ENCODE measurements around the gene KLK1.
A peak's percentile ranks its signal among the peaks of the same experiment; 100 is the strongest.

The KLK1 gene

DNA sequence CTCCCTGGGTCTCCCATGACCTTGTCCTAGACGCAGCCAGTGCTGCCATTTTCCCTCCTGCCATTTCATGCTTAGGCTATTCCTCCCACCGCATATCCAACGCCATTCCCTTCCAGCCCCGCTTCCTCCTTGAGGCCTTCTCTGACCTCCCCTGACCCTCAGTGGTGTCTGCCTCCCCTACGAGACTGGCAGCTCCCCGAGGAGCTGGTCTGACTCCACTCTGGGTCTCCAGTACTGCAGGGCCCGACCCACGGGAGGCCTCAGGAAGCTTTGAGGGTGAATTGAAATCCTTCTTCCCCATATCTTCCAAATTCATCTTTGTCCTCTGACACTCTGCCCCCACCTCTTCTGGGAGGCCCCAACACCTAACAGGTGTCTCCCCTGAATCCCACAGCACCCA is 9.1 kb upstream of the KLK1 start:
- Mint-ChIP-seq H3K4me3 (no peak overlapping the region), H3K36me3 (ENCODE audit: insufficient read depth) (peaks cover 4% of the 10 kb centered on the region), H3K9me3 (no peaks in the 10 kb centered on the region), H3K4me1 (ENCODE audit: low read depth in 2 of 2) (peaks cover 11 to 13% of the 10 kb centered on the region in 2 donors), H3K27me3 (peaks cover 66 to 77% of the 10 kb centered on the region in 2 donors), H3K27ac (no peak overlapping the region)
- no peak for ATAC-seq (replicated peaks)
- DNase-seq = no peak

DNA sequence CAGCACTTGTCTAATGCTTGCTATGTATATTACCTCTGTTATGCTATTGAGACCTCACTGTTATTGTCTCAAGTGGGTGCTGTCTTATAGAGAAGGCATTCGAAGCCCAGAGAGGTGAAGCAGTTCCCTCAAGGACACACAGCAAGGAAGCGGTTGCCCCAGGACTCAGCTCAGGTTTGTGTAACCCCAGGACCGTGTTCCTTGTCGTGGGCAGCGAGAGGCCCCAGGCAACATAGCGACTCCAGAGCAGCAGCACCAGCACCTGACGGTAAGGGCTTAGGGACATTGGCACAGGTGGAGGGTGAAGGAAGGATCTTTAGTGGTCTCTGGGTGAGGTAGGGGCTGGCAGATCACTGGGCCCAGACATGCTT is 7.4 kb upstream of the KLK1 start:
- Mint-ChIP-seq H3K4me1 (ENCODE audit: low read depth in 2 of 2) (peaks cover 2 to 5% of the 10 kb centered on the region in 2 donors), H3K27ac (no peak overlapping the region), H3K27me3 (peaks cover 63 to 77% of the 10 kb centered on the region in 2 donors)

DNA sequence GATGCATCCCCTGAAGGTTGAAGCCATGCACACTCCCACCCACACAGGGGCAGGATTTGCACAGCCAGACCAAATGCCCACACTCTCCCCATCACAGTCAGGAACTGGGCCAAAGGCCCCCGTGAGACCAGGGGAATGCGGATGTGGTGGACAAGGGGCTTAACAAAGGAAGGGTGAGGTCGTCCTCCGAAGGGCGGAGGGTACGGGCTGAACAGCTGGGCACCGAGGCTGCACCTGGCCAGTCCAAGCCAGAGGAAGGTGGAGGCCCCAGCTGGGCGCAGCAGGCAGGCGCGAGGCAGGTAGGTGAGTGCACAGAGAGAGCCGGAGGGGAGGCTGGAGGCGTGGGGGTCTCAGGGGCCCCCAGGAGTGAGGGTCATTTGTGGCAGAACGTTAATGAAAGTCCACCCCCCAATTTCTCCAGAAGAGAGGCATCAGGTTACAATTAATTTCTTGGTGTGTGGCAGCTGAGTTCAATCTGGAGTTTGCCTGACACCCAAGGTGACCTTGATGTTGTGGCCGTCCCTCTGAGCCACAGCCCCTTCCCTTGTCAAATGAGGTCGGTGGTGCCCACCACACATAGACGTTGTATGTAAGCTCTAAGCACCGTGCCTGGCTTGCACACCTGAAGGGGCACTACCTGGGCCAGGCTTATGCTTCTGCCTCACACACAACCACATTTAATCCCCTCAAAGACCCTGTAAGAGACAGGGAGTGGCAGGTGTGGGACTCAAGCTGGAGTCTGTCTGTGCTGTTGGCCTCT is 6.9 kb upstream of the KLK1 start:
- H3K27me3 Mint-ChIP-seq = peaks cover 65 to 76% of the 10 kb centered on the region in 2 donors
- no peak overlapping the region for H3K27ac Mint-ChIP-seq
- no peaks in the 10 kb centered on the region for H3K9me3 Mint-ChIP-seq
- peaks cover 1 to 3% of the 10 kb centered on the region in 2 donors for H3K4me1 Mint-ChIP-seq (ENCODE audit: low read depth in 2 of 2)
- H3K36me3 Mint-ChIP-seq (ENCODE audit: insufficient read depth) = no peaks in the 10 kb centered on the region
- ATAC-seq (replicated peaks) (no peak), DNase-seq (no peak)
- H3K4me3 Mint-ChIP-seq = no peak overlapping the region

More for the DNA sequence above, 7.4 kb upstream of the KLK1 start:
- no peaks in the 10 kb centered on the region for H3K36me3 Mint-ChIP-seq (ENCODE audit: insufficient read depth)
- ATAC-seq (replicated peaks) = no peak
- no peak for DNase-seq
- H3K4me3 Mint-ChIP-seq = no peak overlapping the region
- no peaks in the 10 kb centered on the region for H3K9me3 Mint-ChIP-seq

DNA sequence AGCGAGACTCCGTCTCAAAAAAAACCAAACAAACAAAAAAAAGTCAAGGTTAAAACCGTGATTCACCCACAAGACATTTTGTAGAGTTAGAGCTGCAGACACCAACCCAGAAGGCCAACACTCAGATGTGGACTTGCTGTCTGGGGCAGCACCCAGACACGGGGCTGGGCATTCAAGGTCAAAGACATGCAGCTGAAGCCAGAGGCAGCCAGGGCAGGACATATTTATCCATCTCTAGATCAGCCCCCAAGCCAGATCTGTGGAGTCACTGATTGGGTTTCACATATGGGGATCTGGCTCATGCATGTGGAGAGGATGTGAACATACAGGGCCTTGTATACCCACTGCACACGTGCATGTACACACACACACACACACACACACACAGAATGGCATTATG is 6.2 kb upstream of the KLK1 start:
- DNase-seq = no peak
- H3K9me3 Mint-ChIP-seq = no peaks in the 10 kb centered on the region
- H3K27me3 Mint-ChIP-seq = peaks cover 59 to 73% of the 10 kb centered on the region in 2 donors
- no peak overlapping the region for H3K27ac Mint-ChIP-seq
- no peak for ATAC-seq (replicated peaks)
- no peaks in the 10 kb centered on the region for H3K4me1 Mint-ChIP-seq (ENCODE audit: low read depth in 2 of 2)
- no peaks in the 10 kb centered on the region for H3K36me3 Mint-ChIP-seq (ENCODE audit: insufficient read depth)
- no peak overlapping the region for H3K4me3 Mint-ChIP-seq

DNA sequence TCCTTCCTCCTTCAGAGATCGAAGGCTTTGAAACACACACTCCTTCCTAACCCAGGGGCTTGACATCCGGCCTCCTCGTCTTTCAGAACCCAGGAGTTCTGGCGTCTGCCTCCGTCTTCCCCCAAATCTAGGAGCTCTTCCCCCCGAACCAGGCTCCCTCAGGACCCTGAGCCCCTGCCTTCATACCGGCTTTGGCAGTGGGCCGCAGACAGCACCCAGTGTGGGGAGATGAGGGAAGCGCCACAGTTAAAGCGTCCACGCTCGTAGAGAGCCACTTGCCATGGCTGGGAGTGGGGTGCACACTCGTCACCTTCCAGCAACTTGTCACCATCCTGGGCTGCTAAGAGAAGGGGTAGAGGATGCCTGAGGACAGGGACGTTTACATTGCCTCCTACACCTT is 3.9 kb upstream of the KLK1 start:
- Mint-ChIP-seq H3K36me3 (ENCODE audit: insufficient read depth) (no peaks in the 10 kb centered on the region), H3K4me3 (no peak overlapping the region), H3K4me1 (ENCODE audit: low read depth in 2 of 2) (no peaks in the 10 kb centered on the region), H3K27me3 (peaks cover 52 to 68% of the 10 kb centered on the region in 2 donors), H3K9me3 (no peaks in the 10 kb centered on the region), H3K27ac (no peak overlapping the region)
- ATAC-seq (replicated peaks) (no peak), DNase-seq (no peak)

DNA sequence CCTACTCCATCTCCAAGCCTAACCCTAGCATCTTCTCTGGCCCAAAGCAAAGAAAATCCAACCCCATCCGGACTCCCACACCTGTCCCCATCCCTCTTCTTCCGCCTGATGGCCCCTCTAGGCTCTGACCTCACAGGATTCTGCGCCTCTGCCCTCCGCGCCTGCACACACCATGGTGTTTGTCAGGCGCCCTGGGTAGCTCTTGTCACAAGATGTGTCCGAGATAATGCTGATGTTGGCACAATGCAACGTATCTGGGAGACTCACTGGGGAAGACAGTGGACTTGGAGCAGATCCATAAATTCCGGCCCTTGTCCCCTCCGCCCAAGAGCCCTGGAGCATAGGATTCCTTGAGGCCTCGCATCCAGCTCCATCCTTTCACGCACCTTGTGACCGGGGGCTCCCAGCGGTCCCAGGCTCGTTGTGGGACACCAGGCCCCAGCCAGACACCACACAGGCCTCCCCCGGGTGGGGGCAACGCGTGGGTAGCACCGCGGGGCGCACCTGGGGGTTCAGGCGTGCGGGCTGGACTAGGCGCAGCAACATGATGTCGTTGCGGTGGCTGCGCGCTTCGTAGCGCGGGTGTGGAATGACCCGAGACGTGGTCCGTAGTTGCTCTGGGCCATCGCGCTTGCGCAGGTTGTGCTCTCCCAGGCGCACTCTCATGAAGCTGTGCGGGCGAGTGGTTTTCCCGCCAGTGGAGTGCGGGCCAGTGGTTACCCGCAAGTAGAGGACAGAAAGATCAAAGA is 3.1 kb upstream of the KLK1 start:
- Mint-ChIP-seq H3K9me3 (no peaks in the 10 kb centered on the region), H3K27me3 (peaks cover 52 to 68% of the 10 kb centered on the region in 2 donors), H3K4me1 (ENCODE audit: low read depth in 2 of 2) (no peaks in the 10 kb centered on the region), H3K27ac (no peak overlapping the region), H3K4me3 (no peak overlapping the region), H3K36me3 (ENCODE audit: insufficient read depth) (no peaks in the 10 kb centered on the region)
- no peak for DNase-seq
- ATAC-seq (replicated peaks) = no peak

DNA sequence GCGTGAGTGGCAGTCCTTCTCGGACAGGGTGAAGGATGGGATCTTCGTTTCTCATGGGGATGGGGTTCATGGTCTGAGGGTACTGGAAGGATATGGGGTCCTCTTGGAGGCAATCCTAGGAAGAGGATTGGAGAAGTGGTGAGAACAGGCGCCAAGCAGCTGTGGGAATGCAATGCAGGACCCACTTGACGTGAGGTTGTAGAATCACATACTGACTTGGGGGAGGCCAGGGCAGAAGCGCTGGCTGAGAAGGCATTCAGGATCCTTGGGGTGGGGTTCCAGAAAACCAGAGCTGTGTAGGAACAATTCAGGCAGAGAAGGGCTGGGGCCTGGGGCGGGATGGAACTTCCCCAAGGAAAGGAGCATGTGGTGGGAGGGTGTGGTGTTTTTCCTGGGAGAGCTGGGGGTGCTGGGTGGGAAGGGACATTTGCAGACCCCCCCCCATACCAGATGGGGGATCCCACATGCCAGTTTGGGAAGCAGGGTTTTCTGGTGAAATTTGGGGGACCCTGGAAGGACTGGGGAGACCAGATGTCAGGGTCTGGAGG is 852 bp downstream of the KLK1 start:
- Mint-ChIP-seq H3K9me3 (no peaks in the 10 kb centered on the region), H3K27ac (no peak overlapping the region)

DNA sequence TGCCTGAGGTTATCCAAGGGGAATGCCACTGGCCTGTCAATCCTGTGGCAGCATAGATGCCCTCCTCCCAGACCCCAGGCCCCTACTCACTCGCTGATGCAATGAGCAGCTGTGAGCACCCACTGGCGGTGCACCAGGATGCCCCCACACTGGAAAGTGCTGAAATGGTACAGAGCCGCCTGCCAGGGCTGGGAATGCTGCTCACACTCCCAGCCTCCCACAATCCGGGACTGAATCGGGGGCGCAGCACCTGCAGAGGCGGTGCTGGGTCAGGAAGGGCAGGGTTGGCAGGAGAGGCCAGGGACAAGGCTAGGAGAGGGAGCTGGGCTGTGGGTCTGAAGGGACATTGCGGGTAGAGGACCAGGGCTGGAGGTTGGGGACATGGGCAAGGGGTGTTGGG is 2.0 kb downstream of the KLK1 start:
- no peak for DNase-seq
- peaks cover 69 to 80% of the 10 kb centered on the region in 2 donors for H3K27me3 Mint-ChIP-seq

More for the DNA sequence above, 852 bp downstream of the KLK1 start:
- no peak for DNase-seq
- H3K36me3 Mint-ChIP-seq (ENCODE audit: insufficient read depth) = peaks cover 4% of the 10 kb centered on the region
- peaks cover 8 to 15% of the 10 kb centered on the region in 2 donors for H3K4me1 Mint-ChIP-seq (ENCODE audit: low read depth in 2 of 2)
- no peak overlapping the region for H3K4me3 Mint-ChIP-seq
- no peak for ATAC-seq (replicated peaks)
- H3K27me3 Mint-ChIP-seq = peaks cover 66 to 80% of the 10 kb centered on the region in 2 donors

DNA sequence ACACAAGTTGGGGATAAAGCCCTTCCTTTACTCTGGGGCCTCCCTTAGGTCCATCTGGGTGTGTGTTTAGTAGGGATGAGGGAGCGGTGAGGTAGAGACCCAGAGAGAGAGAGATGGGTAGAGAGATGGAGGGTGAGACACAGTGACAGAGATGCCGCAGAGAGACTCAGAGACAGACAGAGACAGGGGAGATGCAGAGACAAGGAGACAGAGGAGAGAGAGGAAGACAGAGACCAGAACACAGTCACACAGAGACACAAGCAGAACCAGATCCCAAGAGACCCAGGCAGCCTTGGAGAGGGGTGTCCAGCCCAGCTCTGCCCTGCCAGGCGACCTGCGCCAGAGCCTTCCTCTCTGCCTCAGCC is 2.4 kb downstream of the KLK1 start:
- Mint-ChIP-seq H3K36me3 (ENCODE audit: insufficient read depth) (peaks cover 4% of the 10 kb centered on the region), H3K27ac (no peak overlapping the region), H3K27me3 (peaks cover 70 to 80% of the 10 kb centered on the region in 2 donors), H3K4me3 (no peak overlapping the region), H3K4me1 (ENCODE audit: low read depth in 2 of 2) (peaks cover 8 to 17% of the 10 kb centered on the region in 2 donors), H3K9me3 (no peaks in the 10 kb centered on the region)
- no peak for DNase-seq
- ATAC-seq (replicated peaks) = no peak

More for the DNA sequence above, 2.0 kb downstream of the KLK1 start:
- peaks cover 4% of the 10 kb centered on the region for H3K36me3 Mint-ChIP-seq (ENCODE audit: insufficient read depth)
- no peak for ATAC-seq (replicated peaks)
- H3K9me3 Mint-ChIP-seq = no peaks in the 10 kb centered on the region
- no peak overlapping the region for H3K27ac Mint-ChIP-seq
- peaks cover 8 to 17% of the 10 kb centered on the region in 2 donors for H3K4me1 Mint-ChIP-seq (ENCODE audit: low read depth in 2 of 2)
- no peak overlapping the region for H3K4me3 Mint-ChIP-seq

DNA sequence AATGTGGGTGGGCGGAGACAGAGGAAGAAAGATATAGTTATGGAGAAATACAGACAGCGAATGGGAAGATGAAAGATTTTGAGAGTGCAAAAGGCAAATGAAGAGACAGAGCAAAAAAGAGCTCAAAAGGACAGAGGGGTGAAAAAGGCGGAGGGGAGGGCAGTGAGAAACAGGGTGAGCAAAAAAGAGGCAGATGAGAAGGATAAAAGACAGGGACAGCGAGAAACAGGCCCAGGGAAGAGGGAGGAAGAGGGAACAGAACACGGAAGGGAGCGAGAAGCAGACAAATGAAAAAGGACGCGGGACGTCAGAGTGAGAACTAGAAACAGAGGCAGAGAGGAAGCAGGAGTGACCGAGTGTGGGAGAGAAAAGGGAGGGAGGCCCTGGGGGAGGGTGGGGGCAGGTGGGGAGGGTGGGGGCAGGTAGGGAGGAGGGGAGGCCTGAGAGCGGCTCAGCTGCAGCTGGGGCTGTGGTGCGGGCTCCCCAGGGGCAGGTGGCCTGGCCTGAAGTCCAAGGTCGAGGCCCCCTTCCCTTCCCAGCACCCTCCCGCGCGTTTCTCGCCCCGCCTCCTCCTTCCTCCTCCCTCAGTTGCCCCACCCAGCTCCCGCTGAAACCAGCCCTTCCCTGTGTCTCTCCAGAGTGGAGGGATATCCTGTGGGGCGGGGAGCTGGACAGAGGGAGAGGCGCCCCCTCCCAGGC is 2.9 kb downstream of the KLK1 start:
- no peak for ATAC-seq (replicated peaks)
- Mint-ChIP-seq H3K36me3 (ENCODE audit: insufficient read depth) (peaks cover 4% of the 10 kb centered on the region), H3K4me3 (peak overlapping the region; percentile 5 to 26), H3K9me3 (no peaks in the 10 kb centered on the region), H3K27ac (no peak overlapping the region), H3K27me3 (peaks cover 69 to 80% of the 10 kb centered on the region in 2 donors), H3K4me1 (ENCODE audit: low read depth in 2 of 2) (peaks cover 8 to 17% of the 10 kb centered on the region in 2 donors)
- no peak for DNase-seq

DNA sequence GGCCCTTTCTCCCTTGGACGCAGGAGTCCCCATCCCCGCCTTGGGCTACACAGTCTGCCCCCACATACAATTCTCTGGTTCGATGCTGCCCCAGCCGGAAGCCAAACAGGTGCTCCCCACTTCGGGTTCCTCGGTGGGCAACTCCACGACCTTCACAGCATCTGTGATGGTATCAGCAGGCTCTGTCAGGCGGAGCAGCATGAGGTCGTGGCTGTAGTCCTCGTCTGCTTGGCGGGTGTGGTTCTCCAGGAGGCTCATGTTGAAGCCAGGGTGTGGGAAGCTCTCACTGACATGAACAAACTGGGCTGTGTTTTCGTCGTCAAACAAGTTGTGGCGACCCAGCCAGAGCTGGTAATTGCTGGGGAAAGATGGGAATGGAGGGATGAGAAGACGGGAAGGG is 3.5 kb downstream of the KLK1 start:
- ATAC-seq (replicated peaks) (no peak), DNase-seq (no peak)
- Mint-ChIP-seq H3K4me3 (peak overlapping the region; percentile 5 to 26), H3K36me3 (ENCODE audit: insufficient read depth) (peaks cover 4% of the 10 kb centered on the region), H3K9me3 (no peaks in the 10 kb centered on the region), H3K4me1 (ENCODE audit: low read depth in 2 of 2) (peaks cover 8 to 17% of the 10 kb centered on the region in 2 donors), H3K27ac (no peak overlapping the region), H3K27me3 (peaks cover 75 to 85% of the 10 kb centered on the region in 2 donors)

DNA sequence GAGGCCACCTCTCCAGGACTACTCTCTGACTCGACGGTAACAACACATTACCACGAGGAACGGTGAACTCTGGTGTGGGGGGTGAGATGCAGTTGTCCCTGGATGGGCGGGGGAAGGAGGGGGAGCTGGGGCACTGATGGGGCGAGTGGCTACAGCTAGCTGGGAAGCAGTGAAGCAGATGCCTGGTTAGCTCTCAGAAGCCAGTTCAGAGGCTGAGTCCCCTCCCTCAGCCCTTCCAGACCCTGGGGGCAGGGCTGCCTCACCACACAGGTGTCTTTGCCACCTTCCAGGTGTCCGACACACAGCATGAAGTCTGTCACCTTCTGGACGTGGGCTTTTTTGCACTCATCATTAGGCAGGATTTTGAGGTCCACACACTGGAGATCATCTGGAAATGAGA is 4.0 kb downstream of the KLK1 start:
- no peak overlapping the region for H3K4me3 Mint-ChIP-seq
- H3K27ac Mint-ChIP-seq = no peak overlapping the region
- no peak for ATAC-seq (replicated peaks)
- H3K27me3 Mint-ChIP-seq = peaks cover 80 to 89% of the 10 kb centered on the region in 2 donors
- H3K4me1 Mint-ChIP-seq (ENCODE audit: low read depth in 2 of 2) = peaks cover 8 to 17% of the 10 kb centered on the region in 2 donors
- H3K36me3 Mint-ChIP-seq (ENCODE audit: insufficient read depth) = peaks cover 4% of the 10 kb centered on the region
- no peaks in the 10 kb centered on the region for H3K9me3 Mint-ChIP-seq
- no peak for DNase-seq

DNA sequence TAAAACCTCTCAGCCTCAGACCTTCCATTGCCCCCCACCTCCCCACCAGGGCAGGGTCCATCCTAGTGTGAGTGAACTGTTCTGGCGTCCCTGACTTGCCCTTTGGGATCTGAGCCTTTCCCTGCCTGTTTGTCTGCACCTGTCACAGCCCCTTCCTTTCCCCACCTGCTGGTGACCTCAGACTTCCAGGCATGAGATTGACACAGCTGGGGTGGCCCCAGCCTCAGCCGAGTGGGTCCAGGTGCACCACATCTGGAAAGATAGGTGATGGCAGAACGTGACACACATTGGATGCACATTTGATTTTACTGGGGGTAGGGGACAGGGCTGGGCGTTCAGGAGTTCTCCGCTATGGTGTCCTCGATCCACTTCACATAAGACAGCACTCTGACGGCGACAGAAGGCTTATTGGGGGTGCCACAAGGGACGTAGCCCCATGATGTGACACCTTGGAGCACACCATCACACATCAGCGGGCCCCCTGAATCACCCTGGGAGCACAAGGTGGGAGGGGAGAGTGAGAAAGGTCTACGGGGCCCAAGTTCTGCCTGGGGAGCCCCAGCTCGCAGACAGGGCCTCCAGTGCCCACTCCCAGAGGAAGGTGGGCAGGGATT is 4.6 kb downstream of the KLK1 start:
- DNase-seq = no peak
- H3K27ac Mint-ChIP-seq = peak overlapping the region in 1 of 2 donors; percentile 56
- ATAC-seq (replicated peaks) = no peak
- H3K4me1 Mint-ChIP-seq (ENCODE audit: low read depth in 2 of 2) = peaks cover 8 to 17% of the 10 kb centered on the region in 2 donors
- H3K36me3 Mint-ChIP-seq (ENCODE audit: insufficient read depth) = peaks cover 4% of the 10 kb centered on the region
- H3K9me3 Mint-ChIP-seq = no peaks in the 10 kb centered on the region
- H3K27me3 Mint-ChIP-seq = peaks cover 85 to 95% of the 10 kb centered on the region in 2 donors
- H3K4me3 Mint-ChIP-seq = peak overlapping the region; percentile 20 to 65
